Breast epithelium (tissue), 3 donors: ENCODE results near the gene RUFY1.

Experiments
- CTCF ChIP-seq, 3 donors: fragments of 450-650 bp; IDR thresholded peaks; one replicate each; pipeline ENCODE4 v1.5.1; 2016 to 2017; ENCODE audit warnings: antibody characterized with exemption in 3 of 3, mild to moderate bottlenecking in 3 of 3, moderate library complexity in 3 of 3
- POLR2A ChIP-seq: fragments of 450-650 bp; IDR thresholded peaks from one replicate; pipeline ENCODE4 v1.6.1; 2016; ENCODE audit warnings: antibody characterized with exemption, mild to moderate bottlenecking, moderate library complexity

- TF ChIP-seq CTCF (IDR thresholded peaks at IDR 0.05) (no peak), POLR2A (no peak)
These were observed 60.0 kb downstream of the RUFY1 start for GRCh38 chr5:179610109-179610902.
